Right lobe of liver (tissue), 6 donors: ENCODE results near the gene CRISPLD2. TPM values are rescaled to one million over a fixed set of nuclear protein-coding genes. Genes with fewer than 3 reads are reported as not detected.

Experiments used
- ATAC-seq, 4 donors: fragments of 200-7000 bp; cut with Tn5 transposase; one replicate each; pipeline ENCODE4 v1.9.1; 2020; ENCODE audit warnings: mild to moderate bottlenecking in 4 of 4, moderate library complexity in 4 of 4
- DNase-seq, 3 donors: peaks; one replicate each; pipeline ENCODE4 v3.0.0-alpha.2; 2020
- H3K27ac ChIP-seq, 3 donors: fragments of 200-600 bp; one replicate each; pipeline ENCODE4 v1.8.0; 2022
- H3K27me3 ChIP-seq, 2 donors: fragments of 200-600 bp; one replicate each; pipeline ENCODE4 v1.8.0; 2022
- H3K36me3 ChIP-seq, 4 donors: fragments of 200-600 bp; sonication (generic) in 1 of 4; one replicate each; pipeline versions ENCODE4 v1.5.1 to v1.8.0; 2017 to 2022; ENCODE audit warnings: control low read depth in 1 of 4
- H3K4me1 ChIP-seq, 4 donors: fragments of 200-600 bp; sonication (generic) in 1 of 4; one replicate each; pipeline versions ENCODE4 v1.5.1 to v1.8.0; 2017 to 2022; ENCODE audit warnings: control low read depth in 1 of 4
- H3K4me3 ChIP-seq, 3 donors: fragments of 200-600 bp; one replicate each; pipeline ENCODE4 v1.8.0; 2022
- H3K9me3 ChIP-seq, 4 donors: fragments of 200-600 bp; sonication (generic) in 1 of 4; one replicate each; pipeline versions ENCODE4 v1.5.1 to v1.8.0; 2017 to 2022; ENCODE audit warnings: control low read depth in 1 of 4
- CTCF ChIP-seq, 4 donors: fragments of 200-600 bp in 3 of 4; fragments of 450-650 bp in 1 of 4; IDR thresholded peaks; one replicate each; pipeline versions ENCODE4 v1.5.1 to v1.8.0; 2016 to 2022; ENCODE audit warnings: antibody characterized with exemption in 4 of 4, mild to moderate bottlenecking in 2 of 4
- POLR2A ChIP-seq: fragments of 450-650 bp; IDR thresholded peaks from one replicate; pipeline ENCODE4 v1.6.1; 2017; ENCODE audit warnings: antibody characterized with exemption, mild to moderate bottlenecking
- WGBS: methylation state at CpG from one replicate; pipeline ENCODE4 v1.1.6; 2018; ENCODE audit warnings: low coverage, low lambda C conversion rate; ENCODE audit not compliant: insufficient coverage; ENCODE audit errors: missing lambda C conversion rate; 5-methylcytosine and 5-hydroxymethylcytosine counted together
- intact Hi-C, 2 donors: fragments of 100-400 bp; cut with DNase I; formaldehyde crosslinking; loops; one replicate each; pipeline versions ENCODE4 v1.11.2 to v1.14.1; 2022
- total RNA-seq, 6 experiments: library from RNA; depleted of rRNA in 2 of 6; stranded (reverse); fragments of >200 nt in 2 of 6; fragmentation: NEBNext Ultra II Directional in 3 of 6; extraction: Animal tissue kit (Norgen Biotek cat#: 25700) in 3 of 6; gene quantifications; one replicate each; pipeline versions ENCODE4 v1.1.0 to v1.2.4, GENCODE V29; 2016 to 2023
- donor health status: DM: no; HTN: yes; CAD: no.
- donor health status: DM: no; HTN: no; CAD: no.
- donor health status: DM: no; HTN: no; CAD: no.
- donor health status: DM: no; HTN: yes; CAD: no.
- donor health status: DM: no; HTN: yes; CAD: no.

CRISPLD2 gene
- total RNA-seq, 6 experiments from 2014 or later = 2.9 to 14.8 (median 8.9) TPM

GRCh38 chr16:84817206-84817605 is 2.6 kb upstream of the CRISPLD2 start:
- intact Hi-C loops = no loop called here
- 77% methylated on average over 7 of the region's 10 CpGs for WGBS
- TF ChIP-seq POLR2A (no peak), CTCF (IDR thresholded peaks at IDR 0.05) (no peak)

GRCh38 chr16:84817613-84818012 is 2.2 kb upstream of the CRISPLD2 start:
- Histone ChIP-seq H3K27me3 (peaks cover 0 to 5% of the 10 kb centered on the region in 2 donors), H3K4me1 (peaks cover 0 to 9% (median 0%) of the 10 kb centered on the region in 4 donors), H3K36me3 (no peaks in the 10 kb centered on the region), H3K9me3 (no peaks in the 10 kb centered on the region), H3K27ac (no peak overlapping the region), H3K4me3 (no peak overlapping the region)
- ATAC-seq = no peak
- TF ChIP-seq POLR2A (no peak), CTCF (IDR thresholded peaks at IDR 0.05) (no peak)
- intact Hi-C loops = no loop called here
- no peak for DNase-seq
- WGBS = 18% methylated on average over 1 of the region's 2 CpGs

More at GRCh38 chr16:84817206-84817605, 2.6 kb upstream of the CRISPLD2 start:
- ATAC-seq (no peak), DNase-seq (no peak)
- peaks cover 0 to 9% (median 0%) of the 10 kb centered on the region in 4 donors for H3K4me1 ChIP-seq
- no peaks in the 10 kb centered on the region for H3K9me3 ChIP-seq
- H3K36me3 ChIP-seq = no peaks in the 10 kb centered on the region
- peaks cover 0 to 5% of the 10 kb centered on the region in 2 donors for H3K27me3 ChIP-seq
- no peak overlapping the region for H3K27ac ChIP-seq
- no peak overlapping the region for H3K4me3 ChIP-seq

GRCh38 chr16:84818133-84818532 is 1.7 kb upstream of the CRISPLD2 start:
- peaks cover 0 to 5% of the 10 kb centered on the region in 2 donors for H3K27me3 ChIP-seq
- ATAC-seq (no peak), DNase-seq (no peak)
- no peak overlapping the region for H3K4me3 ChIP-seq
- TF ChIP-seq POLR2A = no peak
- no peak for TF ChIP-seq CTCF (IDR thresholded peaks at IDR 0.05)
- H3K27ac ChIP-seq = no peak overlapping the region
- 60% methylated on average over 2 of the region's 2 CpGs for WGBS
- intact Hi-C loops = no loop called here
- no peaks in the 10 kb centered on the region for H3K9me3 ChIP-seq
- H3K4me1 ChIP-seq = peaks cover 0 to 9% (median 0%) of the 10 kb centered on the region in 4 donors
- H3K36me3 ChIP-seq = no peaks in the 10 kb centered on the region

- H3K36me3 ChIP-seq = no peaks in the 10 kb centered on the region
- ATAC-seq = no peak
- peaks cover 0 to 5% of the 10 kb centered on the region in 2 donors for H3K27me3 ChIP-seq
- H3K9me3 ChIP-seq = no peaks in the 10 kb centered on the region
- no peak overlapping the region for H3K27ac ChIP-seq
- H3K4me1 ChIP-seq = peaks cover 0 to 9% (median 0%) of the 10 kb centered on the region in 4 donors
- peak overlapping the region in 1 of 3 donors; percentile 44 for H3K4me3 ChIP-seq
- intact Hi-C loops = no loop called here
- DNase-seq = no peak
- TF ChIP-seq CTCF (IDR thresholded peaks at IDR 0.05) = no peak
- no peak for TF ChIP-seq POLR2A
- 22% methylated on average over 12 of the region's 29 CpGs for WGBS
Measured at GRCh38 chr16:84818989-84819643, 669 bp upstream of the CRISPLD2 start.
